Midbrain (tissue), 1 donor: ENCODE measurements around the gene CLN5.
"Not testable (repeated sequence)": the region's sequence is repeated elsewhere in the genome, so short reads cannot be mapped to it uniquely, and the experiment has no call there.

Source experiments
- DNase-seq: peaks from one replicate; lab custom pipeline; 2025; lab: John Stamatoyannopoulos, UW

Gene CLN5

DNA sequence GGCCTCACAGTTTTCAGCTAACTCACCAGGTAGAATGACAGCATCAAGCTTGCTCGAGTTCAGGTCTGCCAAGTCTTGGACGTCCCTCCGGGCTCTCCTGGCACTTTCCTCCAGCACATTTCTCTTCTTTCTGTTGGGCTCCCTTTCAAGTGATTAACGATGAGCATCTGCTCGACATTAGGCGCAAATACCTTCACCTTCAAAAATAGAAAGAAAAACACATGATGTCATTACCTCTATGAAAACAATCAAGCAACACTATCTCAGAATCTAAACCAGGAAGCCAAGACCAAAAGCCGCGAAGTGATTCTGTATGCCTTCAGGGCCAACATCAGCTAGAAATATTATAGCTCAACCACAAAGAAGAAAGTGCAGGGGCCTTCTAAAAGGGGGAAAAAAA lies 15.4 kb upstream of the CLN5 start:
- DNase-seq, result no peak

DNA sequence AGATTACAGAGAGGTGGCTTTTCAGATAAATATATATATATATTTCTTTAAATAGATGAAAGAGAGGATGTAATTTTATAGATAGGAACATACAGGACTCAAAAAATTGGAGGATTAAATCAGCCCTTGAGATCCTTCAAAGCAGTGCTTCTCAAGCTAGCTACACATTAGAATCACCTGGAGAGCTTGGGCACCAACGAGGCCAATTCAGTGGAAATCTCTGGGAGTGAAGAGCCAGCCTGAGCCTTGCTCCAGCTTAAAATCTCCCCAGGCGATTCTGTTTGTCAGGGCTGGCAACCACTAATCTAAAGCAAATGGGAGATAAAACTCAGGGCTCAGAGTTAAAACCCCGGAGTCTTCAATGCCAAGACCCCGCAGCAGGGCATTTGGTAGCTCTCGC lies 15.0 kb upstream of the CLN5 start:
- no peak for DNase-seq

DNA sequence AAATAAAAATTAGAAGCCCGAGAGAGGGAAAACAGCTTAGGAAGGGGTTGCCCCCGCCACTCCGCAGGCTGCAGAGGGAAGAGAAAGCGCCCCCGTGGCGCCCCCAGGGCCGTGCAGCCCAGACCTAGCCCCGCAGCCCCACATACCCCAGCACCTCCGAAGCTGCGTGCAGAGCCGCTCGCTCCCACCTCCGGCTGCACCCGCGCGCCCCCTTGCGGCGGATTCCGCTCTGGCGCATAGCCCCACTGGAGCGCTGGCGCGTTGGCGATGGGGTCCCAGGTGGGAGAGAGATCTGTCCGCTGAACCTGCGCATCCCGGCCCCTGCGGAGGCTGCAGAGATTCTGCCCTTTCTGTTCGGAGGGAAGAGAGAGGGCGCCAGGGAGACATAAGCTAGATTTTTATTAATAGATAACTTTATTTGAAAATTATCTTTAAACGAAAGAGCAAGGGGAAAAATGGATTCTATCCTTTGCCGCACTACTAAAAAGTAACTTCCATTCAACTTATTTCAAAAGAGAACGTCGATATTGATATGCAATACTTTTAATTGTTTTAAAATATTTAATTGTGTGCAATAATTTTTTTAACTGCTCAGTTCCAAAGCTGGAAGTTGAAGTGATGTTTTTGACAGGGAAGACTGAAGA lies 11.7 kb upstream of the CLN5 start:
- peak; percentile 71 for DNase-seq

DNA sequence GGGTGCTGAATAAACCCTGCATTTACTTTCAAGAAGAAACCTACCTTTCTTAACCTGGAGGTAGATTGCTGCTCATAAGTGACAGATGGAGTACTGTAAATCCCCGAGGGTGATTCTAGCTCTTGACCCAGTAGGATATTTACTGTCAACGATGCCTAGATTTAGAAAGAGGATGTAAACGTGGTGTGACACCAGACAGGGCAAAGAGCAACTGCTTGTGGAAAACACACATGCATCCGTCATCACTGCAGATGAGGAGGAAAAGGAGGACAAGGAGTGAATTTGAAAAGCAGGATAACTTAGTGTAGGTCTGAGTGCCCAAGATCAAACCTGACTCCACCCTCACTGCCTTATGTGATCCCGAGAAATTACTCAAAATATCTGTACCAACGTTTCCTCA lies 9.8 kb upstream of the CLN5 start:
- no peak for DNase-seq

DNA sequence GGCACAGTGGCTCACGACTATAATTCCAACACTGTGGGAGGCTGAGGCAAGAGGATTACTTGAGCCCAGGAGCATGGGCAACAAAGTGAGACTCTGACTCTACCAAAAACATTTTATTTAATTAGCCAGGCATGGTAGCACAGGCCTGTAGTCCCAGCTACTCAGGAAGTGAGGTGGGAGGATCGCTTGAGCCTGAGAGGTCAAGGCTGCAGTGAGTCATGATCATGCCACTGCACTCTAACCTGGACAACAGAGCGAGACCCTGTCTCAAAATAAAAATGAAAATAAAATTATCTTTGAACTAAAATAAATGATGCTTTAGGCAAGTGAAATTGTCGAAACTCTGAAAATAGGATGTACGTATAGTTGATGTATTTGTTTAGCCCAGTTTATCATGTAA lies 8.2 kb upstream of the CLN5 start:
- no peak for DNase-seq

GRCh38 chr13:76991432-76991795 lies 467 bp upstream of the CLN5 start:
- DNase-seq, result no peak

DNA sequence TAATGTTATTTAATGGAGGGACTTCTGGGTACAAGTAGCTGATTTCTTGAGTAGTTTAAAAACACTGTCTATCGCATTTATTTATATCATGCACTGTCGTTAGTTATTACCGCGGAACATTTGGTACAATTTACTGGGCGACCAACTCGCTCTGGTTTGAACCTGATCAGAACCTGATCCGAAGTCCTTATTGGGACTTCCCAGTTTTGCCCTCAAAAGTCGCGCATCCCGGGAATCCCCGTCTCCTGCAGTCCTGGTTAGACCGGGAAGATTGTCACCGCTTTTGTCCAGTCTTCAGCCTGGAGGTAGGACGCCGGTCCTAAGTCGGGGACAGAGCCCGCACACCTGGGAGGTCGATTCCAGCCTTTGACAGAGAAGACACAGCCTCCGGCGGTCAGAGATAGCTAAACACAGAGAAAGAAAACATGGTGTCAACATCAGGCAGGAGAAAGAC lies 694 bp downstream of the CLN5 start:
- DNase-seq, result peak; percentile 57

GRCh38 chr13:76993021-76993420 lies 1.1 kb downstream of the CLN5 start:
- no peak for DNase-seq

DNA sequence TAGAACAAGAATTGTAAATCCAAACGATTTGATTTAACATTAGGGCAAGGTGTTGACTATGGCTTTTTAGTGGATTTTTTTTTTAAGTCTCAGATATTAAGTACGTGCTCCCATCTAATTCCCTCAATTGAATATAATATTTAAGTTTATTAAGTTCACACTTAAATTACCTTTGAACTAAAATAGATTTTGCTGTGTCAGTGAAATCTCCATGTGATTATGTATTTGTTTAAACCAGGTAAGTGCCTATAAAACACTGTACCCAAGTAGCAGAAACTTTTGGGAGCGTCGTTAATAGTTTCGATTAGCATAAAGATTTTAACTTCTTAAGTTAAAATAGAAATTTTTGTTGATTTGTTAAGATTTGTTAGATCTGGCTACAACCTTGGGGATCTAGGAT lies 1.6 kb downstream of the CLN5 start:
- no peak for DNase-seq

DNA sequence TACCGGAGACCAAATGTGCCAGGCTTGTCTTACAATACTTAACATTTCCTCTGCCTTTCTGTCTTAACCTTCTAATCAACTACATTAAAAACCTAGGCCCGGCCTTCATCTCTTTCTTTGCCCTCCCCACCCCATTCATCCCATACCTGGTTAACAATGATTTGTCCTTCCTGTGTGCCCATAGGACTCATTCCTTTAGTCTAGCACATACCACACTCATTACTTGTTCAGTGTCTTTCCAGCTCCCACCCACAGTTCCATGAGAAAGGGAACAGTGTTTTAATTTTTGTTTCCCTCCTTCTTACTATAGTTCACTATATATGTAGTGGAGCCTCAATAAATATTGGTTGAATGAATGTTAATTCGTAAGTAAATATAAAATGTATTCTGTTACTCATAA lies 2.4 kb downstream of the CLN5 start:
- no peak for DNase-seq

DNA sequence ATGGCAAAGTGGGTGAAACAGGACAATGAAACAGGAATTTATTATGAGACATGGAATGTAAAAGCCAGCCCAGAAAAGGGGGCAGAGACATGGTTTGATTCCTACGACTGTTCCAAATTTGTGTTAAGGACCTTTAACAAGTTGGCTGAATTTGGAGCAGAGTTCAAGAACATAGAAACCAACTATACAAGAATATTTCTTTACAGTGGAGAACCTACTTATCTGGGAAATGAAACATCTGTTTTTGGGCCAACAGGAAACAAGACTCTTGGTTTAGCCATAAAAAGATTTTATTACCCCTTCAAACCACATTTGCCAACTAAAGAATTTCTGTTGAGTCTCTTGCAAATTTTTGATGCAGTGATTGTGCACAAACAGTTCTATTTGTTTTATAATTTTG lies 8.6 kb downstream of the CLN5 start:
- no peak for DNase-seq

- no peak for DNase-seq
These were observed 9.7 kb downstream of the CLN5 start for GRCh38 chr13:77001540-77001939.

DNA sequence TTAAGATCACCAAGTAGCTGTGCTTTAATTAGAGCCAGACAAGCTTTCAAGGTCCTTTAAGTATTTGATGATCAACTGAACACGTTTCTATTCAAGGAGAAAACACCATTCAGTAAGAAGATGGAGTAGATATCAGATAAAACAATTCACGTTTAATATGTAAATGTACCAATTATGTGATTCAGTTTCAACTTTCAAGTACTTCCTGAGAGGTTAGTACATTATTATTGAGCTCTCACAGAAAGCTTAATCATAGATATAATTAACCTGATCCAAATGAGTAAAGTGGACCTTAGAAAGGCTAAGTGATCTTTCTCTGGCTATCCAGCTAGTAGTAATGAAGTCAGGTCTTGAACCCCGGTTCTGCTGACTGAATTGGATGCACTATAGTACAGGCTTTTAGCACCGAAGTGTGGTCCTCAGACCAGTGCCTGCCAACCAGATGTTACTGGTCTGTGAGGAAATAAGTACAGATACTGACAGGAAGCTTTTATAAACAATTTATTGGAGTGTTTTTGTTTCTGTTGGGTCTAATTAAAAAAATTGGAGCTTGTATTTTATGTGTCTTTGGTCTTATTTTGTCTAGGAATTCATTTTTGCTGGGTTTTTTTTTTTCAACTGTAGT lies 10.2 kb downstream of the CLN5 start:
- no peak for DNase-seq

DNA sequence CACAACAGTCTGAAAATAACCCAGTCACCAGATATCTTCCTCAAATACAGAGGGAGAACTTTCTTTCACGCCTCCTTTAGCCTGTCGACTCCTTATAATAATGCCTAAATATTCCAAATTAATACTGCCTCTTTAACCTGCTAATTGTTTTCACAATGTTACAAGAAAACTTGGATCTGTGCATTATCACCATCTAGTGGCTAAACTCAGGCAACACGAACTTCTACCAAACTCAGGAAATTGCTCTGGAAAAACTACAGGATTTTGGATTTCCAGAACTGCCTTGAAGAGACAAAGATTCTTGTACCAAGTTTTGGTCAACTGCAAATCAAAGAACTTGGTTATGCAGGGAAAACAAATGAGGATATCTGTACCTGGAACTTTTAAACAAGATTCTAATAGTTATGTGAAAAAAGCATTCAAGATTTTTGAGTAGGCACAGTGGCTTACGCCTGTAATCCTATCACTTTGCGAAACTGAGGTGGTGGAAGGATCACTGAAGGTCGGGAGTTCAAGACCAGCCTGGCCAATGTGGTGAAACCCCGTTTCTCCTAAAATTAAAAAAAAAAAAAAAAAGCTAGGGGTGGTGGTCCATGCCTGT lies 10.8 kb downstream of the CLN5 start:
- peak; percentile 24 for DNase-seq

DNA sequence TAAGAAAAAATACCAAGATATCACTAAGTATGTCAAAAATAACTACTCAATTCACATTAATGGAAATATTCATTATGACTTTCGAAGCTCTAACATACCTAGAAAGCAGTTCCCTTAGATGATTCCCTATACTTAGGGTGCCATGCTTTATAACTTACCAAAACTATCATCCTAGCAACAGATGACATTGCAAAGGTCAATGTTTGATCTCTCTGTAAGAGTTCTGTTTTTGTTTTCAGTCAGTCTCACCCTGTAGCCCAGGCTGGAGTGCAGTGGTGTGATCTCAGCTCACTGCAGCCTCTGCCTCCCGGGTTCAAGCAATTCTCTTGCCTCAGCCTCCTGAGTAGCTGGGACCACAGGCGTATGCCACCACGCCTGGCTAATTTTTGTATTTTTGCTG lies 16.5 kb downstream of the CLN5 start:
- not testable (repeated sequence) for DNase-seq

GRCh38 chr13:77009011-77009410 lies 17.1 kb downstream of the CLN5 start:
- no peak for DNase-seq

DNA sequence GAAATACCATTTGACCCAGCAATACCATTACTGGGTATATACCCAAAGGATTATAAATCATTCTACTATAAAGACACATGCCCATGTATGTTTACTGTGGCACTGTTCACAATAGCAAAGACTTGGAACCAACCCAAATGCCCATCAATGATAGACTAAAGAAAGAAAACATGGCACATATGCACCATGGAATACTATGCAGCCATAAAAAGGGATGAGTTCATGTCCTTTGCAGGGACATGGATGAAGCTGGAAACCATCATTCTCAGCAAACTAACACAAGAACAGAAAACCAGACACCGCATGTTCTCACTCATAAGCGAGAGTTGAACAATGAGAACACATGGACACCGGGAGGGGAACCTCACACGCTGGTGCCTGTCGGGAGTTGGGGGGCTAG lies 17.8 kb downstream of the CLN5 start:
- DNase-seq, result not testable (repeated sequence)

DNA sequence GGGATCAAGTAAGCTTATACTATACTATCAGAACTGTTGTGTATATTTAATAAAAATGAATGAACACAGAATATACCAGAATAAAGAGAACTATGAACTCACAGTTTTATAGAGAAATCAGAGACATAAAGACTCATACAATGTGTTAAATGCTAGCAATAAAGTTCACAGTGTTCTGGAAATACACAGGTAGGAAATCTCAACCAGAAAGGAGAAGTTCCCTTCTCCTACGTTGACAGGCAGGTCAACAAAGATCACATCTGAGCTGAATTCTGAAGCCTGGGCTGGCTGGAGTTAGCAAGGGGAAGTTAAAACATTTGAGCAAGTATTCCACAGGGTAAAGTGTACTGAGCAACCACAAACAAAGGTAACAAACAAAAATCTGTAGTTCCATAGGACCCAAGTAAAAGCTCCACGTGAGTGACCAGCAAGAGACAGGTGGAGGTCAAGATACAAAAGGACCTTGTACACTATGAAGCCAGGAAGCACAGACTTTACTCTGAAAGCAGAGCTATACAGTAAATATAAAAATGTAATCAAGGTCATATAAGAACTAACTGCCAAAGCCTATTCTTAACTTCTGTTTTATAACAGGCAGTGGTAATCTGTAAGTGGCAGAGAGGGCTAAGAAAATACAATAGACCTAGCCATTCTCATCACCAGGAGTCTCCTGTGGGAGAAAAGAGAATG lies 22.1 kb downstream of the CLN5 start:
- DNase-seq, result no peak

DNA sequence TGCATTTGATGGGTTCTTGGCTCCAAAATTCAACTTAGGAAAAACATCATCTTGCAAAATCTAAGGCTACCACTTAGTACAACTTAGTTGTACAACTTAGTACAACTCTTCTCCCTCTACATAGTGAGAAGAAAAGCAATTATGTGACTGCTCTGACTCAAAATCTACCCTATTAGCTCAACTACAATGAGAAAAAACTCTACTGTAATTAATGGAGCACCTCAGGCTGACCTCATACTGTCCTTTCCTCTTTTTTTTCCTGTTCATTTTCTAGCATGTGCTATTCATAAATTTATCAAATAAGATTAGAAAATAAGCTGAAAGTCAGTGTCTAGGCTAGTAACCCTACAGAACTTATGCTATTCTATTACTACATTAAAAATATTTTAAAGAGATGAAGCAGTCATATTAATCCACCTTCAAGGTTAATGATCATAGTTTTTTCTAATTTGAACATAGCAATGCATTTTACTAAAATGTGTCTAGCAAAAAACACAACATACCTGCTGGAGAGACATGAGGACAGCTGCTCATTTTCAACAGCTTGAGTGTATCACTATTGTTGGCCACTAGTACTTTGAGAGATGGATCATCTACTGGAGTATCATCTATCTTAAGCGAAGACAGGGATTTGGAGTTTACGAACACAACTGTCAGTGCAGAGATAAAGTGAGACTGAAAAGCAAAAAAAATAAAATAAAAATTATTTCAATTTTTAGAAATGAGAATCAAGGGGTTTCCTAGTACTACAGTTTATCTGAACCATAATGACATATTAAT lies 23.2 kb downstream of the CLN5 start:
- no peak for DNase-seq

DNA sequence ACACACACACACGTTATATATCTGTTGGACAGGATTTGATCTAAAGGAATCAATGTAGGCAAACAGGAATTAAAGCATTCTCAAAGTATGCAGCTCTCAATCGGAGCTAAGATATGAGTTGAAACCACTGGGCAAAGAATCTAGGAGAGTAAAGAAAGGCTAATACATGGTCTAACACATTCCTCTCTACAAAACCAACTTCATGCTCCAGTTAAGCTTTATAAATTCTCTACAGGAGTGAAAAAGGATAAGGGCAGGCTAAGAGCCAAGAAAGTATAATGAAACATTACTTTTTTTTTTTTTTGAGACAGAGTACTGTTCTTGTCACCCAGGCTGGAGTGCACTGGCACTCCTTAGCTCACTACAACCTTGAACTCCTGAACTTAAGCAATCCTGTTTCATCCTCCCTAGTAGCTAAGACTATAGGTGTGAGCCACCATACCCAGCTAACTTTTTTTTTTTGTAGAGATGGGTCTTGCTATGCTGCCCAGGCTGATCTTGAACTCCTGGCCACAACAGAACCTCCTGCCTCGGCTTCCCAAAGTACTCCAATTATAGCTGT lies 24.5 kb downstream of the CLN5 start:
- DNase-seq, result no peak

DNA sequence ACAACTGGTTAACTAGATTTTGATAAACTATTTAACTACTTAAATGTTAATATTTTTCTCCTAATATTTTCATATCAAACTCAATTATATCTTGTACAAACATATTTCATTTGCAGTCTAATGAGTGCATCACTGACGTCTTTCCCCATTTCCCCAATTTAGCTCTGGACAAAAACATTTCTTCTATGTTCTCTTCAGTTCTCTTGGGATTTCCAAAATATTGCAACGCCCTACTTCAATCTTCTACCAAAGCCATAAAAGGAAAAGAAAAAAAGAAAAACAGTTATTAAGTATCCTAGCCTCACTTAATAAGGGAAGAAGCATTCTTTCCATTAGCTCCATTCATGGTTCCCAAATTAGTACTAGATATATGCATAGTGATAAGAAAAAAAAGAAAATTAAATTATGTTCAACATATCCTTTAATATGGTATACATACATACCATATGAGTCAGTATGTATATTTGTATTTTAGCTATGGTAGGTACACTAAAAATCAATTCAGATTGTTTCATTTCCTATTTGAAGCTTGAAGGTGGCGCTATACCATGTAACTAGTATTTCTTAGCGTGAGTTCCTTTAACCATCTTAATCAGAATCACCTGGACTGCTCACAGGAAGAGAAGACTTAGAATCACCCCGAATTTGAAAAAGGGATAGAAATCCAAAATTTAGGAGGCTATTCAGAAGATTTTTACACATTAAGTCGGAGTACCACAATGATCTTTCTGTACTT lies 25.2 kb downstream of the CLN5 start:
- DNase-seq, result no peak
